Right atrium auricular region (tissue), 2 donors: Measurements from ENCODE around the gene TENT4A. TPM values are rescaled to one million over a fixed set of nuclear protein-coding genes. Genes with fewer than 3 reads are reported as not detected.

Experiments used
- DNase-seq: peaks from one replicate; pipeline ENCODE4 v3.0.0-alpha.2; 2019; ENCODE audit warnings: low spot score
- H3K27ac ChIP-seq, 2 donors: fragments of 200-600 bp; sonication (generic); 1 replicate in 1 of 2; 2 replicates in 1 of 2; pipeline ENCODE4 v1.5.1; 2016 to 2019
- H3K27me3 ChIP-seq, 2 donors: fragments of 200-600 bp; sonication (generic); one replicate each; pipeline versions ENCODE4 v1.5.1 to v1.6.0; 2017 to 2019
- H3K36me3 ChIP-seq: fragments of 200-600 bp; sonication (generic); one replicate; pipeline ENCODE4 v1.5.1; 2016
- H3K4me1 ChIP-seq, 2 donors: fragments of 200-600 bp; sonication (generic); one replicate each; pipeline versions ENCODE4 v1.5.1 to v1.6.0; 2017 to 2019
- H3K4me3 ChIP-seq, 2 donors: fragments of 200-600 bp; sonication (generic); 1 replicate in 1 of 2; 2 replicates in 1 of 2; pipeline ENCODE4 v1.5.1; 2017 to 2019; ENCODE audit warnings: mild to moderate bottlenecking in 1 of 2, moderate library complexity in 1 of 2
- H3K9me3 ChIP-seq, 2 donors: fragments of 200-600 bp; sonication (generic); one replicate each; pipeline ENCODE4 v1.5.1; 2019
- total RNA-seq, 2 donors: library from RNA; depleted of rRNA; stranded (reverse); fragments of >200 nt; gene quantifications; one replicate each; pipeline ENCODE4 v1.1.0, GENCODE V29; 2016
- TF ChIP-seq, protein P1 (sequence below), 2 donors: fragments of 200-600 bp; sonication (generic); IDR thresholded peaks; one replicate each; pipeline ENCODE4 v1.5.1; 2019; ENCODE audit warnings: antibody characterized with exemption in 2 of 2

Gene TENT4A
- total RNA-seq, 2 donors from 2014 or later: 7.3 to 14.9 TPM

DNA sequence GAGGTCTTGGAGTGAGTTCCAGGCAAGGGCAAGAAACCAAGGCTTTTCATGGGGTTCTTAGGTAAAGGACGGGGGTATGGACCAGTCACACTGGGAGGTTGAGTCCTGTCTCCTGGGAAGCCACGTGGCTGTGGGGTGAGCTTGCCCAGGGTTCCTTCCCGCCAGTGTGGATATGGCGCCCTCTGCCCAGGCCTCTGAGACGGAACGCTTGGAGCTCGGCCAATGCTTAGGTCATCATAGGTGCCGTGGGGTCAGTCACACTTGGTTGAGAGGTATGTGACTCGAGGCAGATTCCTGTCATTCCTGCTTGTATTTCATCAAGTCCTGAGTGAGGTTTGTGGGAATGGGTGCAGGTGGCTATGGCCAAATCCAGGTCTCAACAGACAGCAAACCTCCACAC lies 46.2 kb downstream of the TENT4A start:
- no peaks in the 10 kb centered on the region for H3K27me3 ChIP-seq
- DNase-seq: no peak
- no peaks in the 10 kb centered on the region for H3K9me3 ChIP-seq
- peaks cover 34% of the 10 kb centered on the region for H3K36me3 ChIP-seq
- H3K4me1 ChIP-seq: no peaks in the 10 kb centered on the region
- TF ChIP-seq, protein P1, sequence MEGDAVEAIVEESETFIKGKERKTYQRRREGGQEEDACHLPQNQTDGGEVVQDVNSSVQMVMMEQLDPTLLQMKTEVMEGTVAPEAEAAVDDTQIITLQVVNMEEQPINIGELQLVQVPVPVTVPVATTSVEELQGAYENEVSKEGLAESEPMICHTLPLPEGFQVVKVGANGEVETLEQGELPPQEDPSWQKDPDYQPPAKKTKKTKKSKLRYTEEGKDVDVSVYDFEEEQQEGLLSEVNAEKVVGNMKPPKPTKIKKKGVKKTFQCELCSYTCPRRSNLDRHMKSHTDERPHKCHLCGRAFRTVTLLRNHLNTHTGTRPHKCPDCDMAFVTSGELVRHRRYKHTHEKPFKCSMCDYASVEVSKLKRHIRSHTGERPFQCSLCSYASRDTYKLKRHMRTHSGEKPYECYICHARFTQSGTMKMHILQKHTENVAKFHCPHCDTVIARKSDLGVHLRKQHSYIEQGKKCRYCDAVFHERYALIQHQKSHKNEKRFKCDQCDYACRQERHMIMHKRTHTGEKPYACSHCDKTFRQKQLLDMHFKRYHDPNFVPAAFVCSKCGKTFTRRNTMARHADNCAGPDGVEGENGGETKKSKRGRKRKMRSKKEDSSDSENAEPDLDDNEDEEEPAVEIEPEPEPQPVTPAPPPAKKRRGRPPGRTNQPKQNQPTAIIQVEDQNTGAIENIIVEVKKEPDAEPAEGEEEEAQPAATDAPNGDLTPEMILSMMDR (IDR thresholded peaks at IDR 0.05): no peak
- no peak overlapping the region for H3K27ac ChIP-seq
- no peak overlapping the region for H3K4me3 ChIP-seq

DNA sequence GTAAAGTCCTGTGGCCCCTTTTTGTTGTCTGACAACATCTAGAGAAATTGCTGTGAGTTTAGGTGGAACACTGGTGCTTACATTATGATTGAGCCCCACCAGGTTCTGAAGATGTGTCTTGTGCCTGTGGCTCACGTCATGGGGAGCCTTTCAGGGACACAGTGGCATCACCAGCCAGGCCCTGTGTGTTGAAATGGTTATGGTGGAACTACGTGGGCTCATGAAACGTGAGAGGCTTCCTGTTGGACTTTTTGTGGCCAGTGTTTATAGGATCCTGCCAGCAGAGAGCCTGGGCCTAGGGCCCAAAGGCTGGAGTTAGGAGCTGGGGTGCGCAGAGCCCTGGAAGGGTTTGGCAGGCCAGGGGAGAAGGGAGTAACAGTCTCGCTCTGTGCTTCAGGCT lies 46.8 kb downstream of the TENT4A start:
- no peaks in the 10 kb centered on the region for H3K9me3 ChIP-seq
- H3K4me1 ChIP-seq: no peaks in the 10 kb centered on the region
- no peak overlapping the region for H3K4me3 ChIP-seq
- TF ChIP-seq, protein P1 (IDR thresholded peaks at IDR 0.05): no peak
- no peak for DNase-seq
- H3K36me3 ChIP-seq: peaks cover 28% of the 10 kb centered on the region
- no peak overlapping the region for H3K27ac ChIP-seq
- H3K27me3 ChIP-seq: no peaks in the 10 kb centered on the region

DNA sequence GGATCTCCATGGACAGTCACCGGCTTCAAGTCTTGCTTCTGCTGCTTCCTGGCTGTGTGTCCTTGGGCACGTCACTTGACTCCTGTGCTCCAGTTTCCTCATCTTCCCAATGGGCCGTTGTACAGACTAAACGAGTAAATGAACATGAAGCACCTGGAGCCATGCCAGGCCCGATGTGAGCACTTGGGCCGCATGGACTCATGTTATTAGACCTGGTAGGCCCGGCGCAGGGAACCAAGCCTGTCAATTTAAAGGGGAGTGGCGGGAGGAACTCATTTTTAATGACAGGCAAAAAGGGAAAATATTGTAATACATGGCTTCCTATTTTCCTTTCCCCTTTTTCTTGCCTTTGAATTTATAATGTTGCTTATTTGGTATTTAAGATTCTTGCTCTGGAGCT lies 47.5 kb downstream of the TENT4A start:
- Histone ChIP-seq H3K27ac (no peak overlapping the region), H3K4me3 (no peak overlapping the region), H3K4me1 (peaks cover 0 to 4% of the 10 kb centered on the region in 2 donors), H3K9me3 (no peaks in the 10 kb centered on the region), H3K27me3 (no peaks in the 10 kb centered on the region), H3K36me3 (peaks cover 22% of the 10 kb centered on the region)
- TF ChIP-seq, protein P1 (IDR thresholded peaks at IDR 0.05): no peak
- DNase-seq: no peak

DNA sequence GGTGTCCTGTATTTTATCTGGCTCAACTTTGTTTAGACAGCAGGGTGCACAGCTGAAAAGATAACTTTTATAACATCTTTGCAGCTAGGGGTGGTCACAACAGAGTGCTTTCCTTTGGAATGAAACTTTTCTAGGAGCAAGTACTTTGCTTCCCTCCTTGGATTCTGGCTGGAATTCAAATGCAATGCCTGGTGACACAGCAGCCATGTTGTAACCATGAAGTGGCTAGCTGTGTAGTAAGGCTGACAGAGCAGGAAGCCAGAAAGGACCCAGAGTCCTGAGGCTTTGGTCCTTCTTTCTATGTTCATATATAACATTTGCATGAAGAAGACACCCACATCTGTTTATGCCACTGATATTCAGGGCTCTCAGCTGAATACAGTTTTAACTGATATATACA lies 48.1 kb downstream of the TENT4A start:
- no peaks in the 10 kb centered on the region for H3K27me3 ChIP-seq
- DNase-seq: no peak
- H3K4me1 ChIP-seq: peaks cover 0 to 10% of the 10 kb centered on the region in 2 donors
- H3K36me3 ChIP-seq: peaks cover 16% of the 10 kb centered on the region
- no peak overlapping the region for H3K27ac ChIP-seq
- H3K4me3 ChIP-seq: no peak overlapping the region
- TF ChIP-seq, protein P1 (IDR thresholded peaks at IDR 0.05): no peak
- no peaks in the 10 kb centered on the region for H3K9me3 ChIP-seq

DNA sequence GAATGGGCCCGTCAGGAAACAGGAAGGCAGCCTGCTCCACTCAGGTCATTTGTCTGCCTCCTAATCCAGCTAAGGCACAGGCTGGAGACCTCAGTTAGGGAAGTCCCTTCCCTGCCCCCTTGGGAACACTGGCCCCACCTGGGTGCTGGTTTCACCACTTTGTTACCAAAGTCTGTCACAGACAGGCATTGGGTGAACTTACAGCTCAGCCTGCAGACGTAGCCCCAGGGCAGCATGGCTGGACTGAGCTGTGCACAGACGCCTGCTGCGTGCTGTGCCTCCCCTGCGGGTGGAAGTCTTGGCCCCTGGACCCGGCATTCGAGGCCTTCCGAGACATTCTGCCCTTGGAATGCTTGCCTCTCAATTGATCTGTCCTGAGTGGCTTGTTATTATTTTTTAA lies 48.9 kb downstream of the TENT4A start:
- Histone ChIP-seq H3K27me3 (no peaks in the 10 kb centered on the region), H3K27ac (no peak overlapping the region), H3K36me3 (peaks cover 11% of the 10 kb centered on the region), H3K4me1 (peaks cover 0 to 18% of the 10 kb centered on the region in 2 donors), H3K4me3 (no peak overlapping the region), H3K9me3 (no peaks in the 10 kb centered on the region)
- no peak for DNase-seq
- TF ChIP-seq, protein P1 (IDR thresholded peaks at IDR 0.05): no peak

DNA sequence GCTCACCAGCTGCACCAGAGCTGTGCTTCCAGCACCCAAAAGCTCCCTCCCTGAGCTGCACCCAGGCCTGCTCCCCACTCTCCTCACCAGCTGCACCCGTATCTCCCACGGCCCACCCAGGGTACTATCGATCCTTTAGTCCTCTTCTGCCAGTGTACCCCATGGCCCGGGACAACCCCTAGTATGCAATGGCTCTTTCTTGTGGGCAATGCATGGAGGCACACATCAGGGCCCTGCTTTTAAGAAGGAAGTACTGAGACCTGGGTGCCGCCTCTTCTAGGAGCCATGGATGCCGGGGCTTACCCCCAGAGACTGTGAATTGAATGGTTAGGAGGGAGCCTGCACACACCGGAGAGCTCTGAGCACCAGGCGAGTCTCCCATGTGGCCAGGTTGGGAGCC lies 49.5 kb downstream of the TENT4A start:
- no peak overlapping the region for H3K27ac ChIP-seq
- no peak for DNase-seq
- H3K4me1 ChIP-seq: peaks cover 0 to 19% of the 10 kb centered on the region in 2 donors
- H3K36me3 ChIP-seq: peaks cover 9% of the 10 kb centered on the region
- H3K4me3 ChIP-seq: no peak overlapping the region
- TF ChIP-seq, protein P1 (IDR thresholded peaks at IDR 0.05): no peak
- H3K9me3 ChIP-seq: no peaks in the 10 kb centered on the region
- no peaks in the 10 kb centered on the region for H3K27me3 ChIP-seq
